ENCODE data around the gene B4GALNT1. TPM values are rescaled to one million over a fixed set of nuclear protein-coding genes. Genes with fewer than 3 reads are reported as not detected.

The B4GALNT1 gene
- total and polyA plus RNA-seq, 2 of the 13 experiments (the other 11 are each of a cell fraction or from before 2014, with no cell fraction given): 4.5 to 5.4 TPM

GRCh38 chr12:57590864-57591781, 41.9 kb downstream of the B4GALNT1 start, which contains the start of gene PIP4K2C (continued):
- TF ChIP-seq ZNF468 (CRISPR knock-in tag; IDR thresholded peaks at IDR 0.05) (no peak), SNAPC2 (CRISPR knock-in tag; IDR thresholded peaks at IDR 0.05) (no peak), KDM2A (CRISPR knock-in tag; IDR thresholded peaks at IDR 0.05; ENCODE audit: borderline replicate concordance, low read depth) (peak; percentile 71; the same call in 1 of the 2 replicates), ISL2 (CRISPR knock-in tag; IDR thresholded peaks at IDR 0.05) (no peak), ZNF317 (CRISPR knock-in tag; IDR thresholded peaks at IDR 0.05) (peak; percentile 63; the same call in 1 of the 2 replicates)

DNA sequence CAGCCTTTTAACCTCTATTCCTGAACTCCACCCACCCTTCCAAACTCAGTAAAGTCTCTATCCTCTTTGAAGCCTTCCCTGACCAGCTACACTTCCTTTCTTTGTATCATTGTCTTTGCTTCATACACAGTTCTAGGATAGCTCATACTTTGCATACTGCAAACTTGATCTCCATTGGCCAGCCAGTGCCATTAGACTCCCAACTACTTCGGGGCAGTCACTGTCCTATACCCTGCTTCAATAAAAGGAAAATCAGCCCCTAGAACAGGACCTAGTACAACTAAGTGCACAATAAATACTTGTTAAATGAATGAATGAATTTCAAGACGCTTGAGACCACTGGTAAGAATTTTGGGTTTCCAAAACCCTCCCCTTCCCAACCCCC, 42.5 kb downstream of the B4GALNT1 start:
- peak; percentile 30 for ATAC-seq
- Histone ChIP-seq H3K27ac (ENCODE audit: extremely low read length, insufficient read depth, low read length) (peak overlapping the region; percentile 63), H3K9me3 (ENCODE audit: low read length) (no peaks in the 10 kb centered on the region), H3K9ac (ENCODE audit: insufficient read depth, low read depth, low read length) (peak overlapping the region; percentile 75), H3K27me3 (ENCODE audit: control insufficient read depth in 1 of 2, insufficient read depth in 2 of 2, low read length in 2 of 2) (no peaks in the 10 kb centered on the region; a peak in 1 of 5 replicates), H3K4me3 (replicated peaks in 1 of 3; ENCODE audit: insufficient read depth in 1 of 3, low read depth in 2 of 3, low read length in 3 of 3) (peak overlapping the region; percentile 70 to 99 (median 92)), H2AFZ (ENCODE audit: low read length) (peak overlapping the region; percentile 90), H3K79me2 (ENCODE audit: insufficient read depth, low read length) (peaks cover 17% of the 10 kb centered on the region), H4K20me1 (ENCODE audit: insufficient read depth, low read length) (no peaks in the 10 kb centered on the region), H3K4me2 (ENCODE audit: low read depth, low read length) (peak overlapping the region; percentile 80), H3K4me1 (ENCODE audit: insufficient read depth, low read length) (peaks cover 22% of the 10 kb centered on the region), H3K36me3 (replicated peaks in 1 of 2; ENCODE audit: control insufficient read depth in 1 of 2, insufficient read depth in 2 of 2, low read length in 2 of 2) (peaks cover 4 to 8% of the 10 kb centered on the region in 2 experiments; a peak in 3 of 5 replicates)
- no peak for FAIRE-seq
- in situ Hi-C loops (cut with HindIII; ENCODE audit: extremely low pct_ligation_motif_present, low pct_unique_long_range_greater_than_20kb) (no loop called here), intact Hi-C loops (cut with micrococcal nuclease; ENCODE audit: unreplicated experiment) (loop anchor here (2.0 kb wide), 1 partner anchor 42 kb away; the partner anchor contains the start of gene B4GALNT1)
- no peak for DNase-seq (ENCODE audit: low spot score)
- ChIA-PET CTCF (ENCODE audit: low intra/inter-chr PET ratio, low total read pairs) (no interaction called here), POLR2A (interaction anchor here (1.2 to 3.9 kb wide), 8 partner anchors 9 to 73 kb away, joined by 4 to 26 read pairs (median 17); partner anchors contain the start of genes ARHGEF25, DDIT3 and DTX3)
- TF ChIP-seq CAMTA2 (CRISPR knock-in tag; IDR thresholded peaks at IDR 0.05; ENCODE audit: borderline replicate concordance) (no peak), ZNF724P (CRISPR knock-in tag; IDR thresholded peaks at IDR 0.05; ENCODE audit: borderline replicate concordance) (peak; percentile 5; the same call in 1 of the 2 replicates)
- WGBS (ENCODE audit: low lambda C conversion rate): 7% methylated on average over 2 of the region's 2 CpGs
- BruUV-seq (replicated peaks): no TSS peak
